SK-N-SH treated with all-trans-retinoic acid at 6 μM for 48 hours (cell line): ENCODE results near the gene PTGER3.

Experiments used
- ATAC-seq: fragments of 200-7000 bp; cut with Tn5 transposase; 3 replicates; pipeline ENCODE4 v1.9.1; 2020; ENCODE audit warnings: mild to moderate bottlenecking, moderate library complexity
- ARNTL ChIP-seq: fragments of 450-650 bp; formaldehyde crosslinking; IDR thresholded peaks from 2 replicates; pipeline ENCODE4 v1.5.0; 2020; ENCODE audit warnings: low read depth, mild to moderate bottlenecking, moderate library complexity, borderline replicate concordance
- BACH2 ChIP-seq: fragments of 250-450 bp; sonication (Bioruptor Pico); IDR thresholded peaks from 2 replicates; pipeline ENCODE4 v1.9.0; 2021; ENCODE audit warnings: mild to moderate bottlenecking, borderline replicate concordance
- CREB5 ChIP-seq: fragments of 250-450 bp; sonication (Bioruptor Pico); IDR thresholded peaks from 2 replicates; pipeline ENCODE4 v1.5.1; 2020; ENCODE audit warnings: low read depth, mild to moderate bottlenecking, moderate library complexity
- CSDC2 ChIP-seq: fragments of 250-450 bp; sonication (Bioruptor Pico); IDR thresholded peaks from 2 replicates; pipeline ENCODE4 v1.5.0; 2020; ENCODE audit warnings: mild to moderate bottlenecking, moderate library complexity
- CSRNP3 ChIP-seq: fragments of 250-450 bp; sonication (Bioruptor Pico); IDR thresholded peaks from 2 replicates; pipeline ENCODE4 v1.5.1; 2021; ENCODE audit warnings: mild to moderate bottlenecking, moderate library complexity
- ESRRG ChIP-seq: fragments of 250-450 bp; sonication (Bioruptor Pico); IDR thresholded peaks from 2 replicates; pipeline ENCODE4 v1.6.1; 2021; ENCODE audit warnings: mild to moderate bottlenecking
- GLIS3 ChIP-seq: fragments of 250-450 bp; sonication (Bioruptor Pico); IDR thresholded peaks from 2 replicates; pipeline ENCODE4 v1.5.0; 2020; ENCODE audit warnings: mild to moderate bottlenecking, moderate library complexity
- ISL1 ChIP-seq: fragments of 250-450 bp; sonication (Bioruptor Pico); IDR thresholded peaks from 2 replicates; pipeline ENCODE4 v2.1.2; 2022; ENCODE audit warnings: mild to moderate bottlenecking, moderate library complexity
- OSR1 ChIP-seq: fragments of 250-450 bp; sonication (Bioruptor Pico); IDR thresholded peaks from 2 replicates; pipeline ENCODE4 v1.8.0; 2022; ENCODE audit warnings: moderate library complexity, mild to moderate bottlenecking, inconsistent platforms
- POU6F1 ChIP-seq: fragments of 250-450 bp; sonication (Bioruptor Pico); IDR thresholded peaks from 2 replicates; pipeline ENCODE4 v1.8.0; 2021; ENCODE audit warnings: low read depth, mild to moderate bottlenecking, moderate library complexity, borderline replicate concordance
- PPARA ChIP-seq: fragments of 250-450 bp; sonication (Bioruptor Pico); IDR thresholded peaks from 2 replicates; pipeline ENCODE4 v1.5.0; 2020; ENCODE audit warnings: mild to moderate bottlenecking, borderline replicate concordance
- RARB ChIP-seq: fragments of 250-450 bp; sonication (Bioruptor Pico); IDR thresholded peaks from 2 replicates; pipeline ENCODE4 v1.8.0; 2021; ENCODE audit warnings: mild to moderate bottlenecking, moderate library complexity
- SNAI2 ChIP-seq: fragments of 250-450 bp; sonication (Bioruptor Pico); IDR thresholded peaks from 2 replicates; pipeline ENCODE4 v1.5.0; 2020; ENCODE audit warnings: mild to moderate bottlenecking, moderate library complexity
- TCF4 ChIP-seq: fragments of 250-450 bp; sonication (Bioruptor Pico); IDR thresholded peaks from 2 replicates; pipeline ENCODE4 v1.8.0; 2021; ENCODE audit warnings: mild to moderate bottlenecking, moderate library complexity, borderline replicate concordance
- TOX ChIP-seq: fragments of 250-450 bp; sonication (Bioruptor Pico); IDR thresholded peaks from 2 replicates; pipeline ENCODE4 v1.8.0; 2021; ENCODE audit warnings: mild to moderate bottlenecking, moderate library complexity, borderline replicate concordance
- ZC3H10 ChIP-seq: fragments of 250-450 bp; sonication (Bioruptor Pico); IDR thresholded peaks from 2 replicates; pipeline ENCODE4 v1.5.1; 2021; ENCODE audit warnings: mild to moderate bottlenecking, moderate library complexity
- ZFP3 ChIP-seq: fragments of 250-450 bp; sonication (Bioruptor Pico); IDR thresholded peaks from 2 replicates; pipeline ENCODE4 v1.5.0; 2020; ENCODE audit warnings: mild to moderate bottlenecking, moderate library complexity
- ZFP30 ChIP-seq: fragments of 450-650 bp; formaldehyde crosslinking; IDR thresholded peaks from 2 replicates; pipeline ENCODE4 v1.5.0; 2022; ENCODE audit warnings: mild to moderate bottlenecking, moderate library complexity
- ZNF565 ChIP-seq: fragments of 450-650 bp; formaldehyde crosslinking; conservative IDR thresholded peaks from 2 replicates; pipeline ENCODE4 v1.5.0; 2020; ENCODE audit warnings: low read depth, mild to moderate bottlenecking, moderate library complexity
- ZNF70 ChIP-seq: fragments of 450-650 bp; formaldehyde crosslinking; IDR thresholded peaks from 2 replicates; pipeline ENCODE4 v1.5.0; 2020; ENCODE audit warnings: mild to moderate bottlenecking, moderate library complexity
- ZNF8 ChIP-seq: fragments of 450-650 bp; formaldehyde crosslinking; IDR thresholded peaks from 2 replicates; pipeline ENCODE4 v1.5.0; 2020; ENCODE audit warnings: mild to moderate bottlenecking, moderate library complexity
- TF ChIP-seq, protein P1 (sequence below): fragments of 250-450 bp; sonication (Bioruptor Pico); IDR thresholded peaks from 2 replicates; pipeline ENCODE4 v1.5.0; 2020; ENCODE audit warnings: mild to moderate bottlenecking, moderate library complexity
- TF ChIP-seq, protein P2 (sequence below): fragments of 250-450 bp; sonication (Bioruptor Pico); IDR thresholded peaks from 2 replicates; pipeline ENCODE4 v1.8.0; 2020; ENCODE audit warnings: mild to moderate bottlenecking, moderate library complexity, borderline replicate concordance

PTGER3 gene

DNA sequence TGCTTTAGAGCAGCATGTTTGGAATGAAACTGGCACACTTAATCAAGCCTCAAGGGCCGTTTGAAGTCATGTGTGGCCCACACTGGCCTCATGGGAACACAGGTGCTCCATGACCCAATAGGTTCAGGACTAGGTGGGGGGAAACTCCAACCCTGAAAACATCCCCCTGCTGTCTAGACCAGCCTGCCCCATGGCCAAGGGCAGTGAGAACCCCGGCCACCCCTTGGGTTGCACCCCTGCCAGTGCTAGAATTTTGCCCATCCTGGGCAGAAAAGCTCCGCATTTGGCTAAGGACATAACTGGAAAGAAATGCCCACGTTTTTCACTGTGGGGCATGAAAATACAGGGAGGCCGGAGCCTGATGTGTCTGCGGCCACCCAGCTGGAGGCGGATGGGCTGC lies 6.1 kb upstream of the PTGER3 start (continued):
- TF ChIP-seq, protein P1, sequence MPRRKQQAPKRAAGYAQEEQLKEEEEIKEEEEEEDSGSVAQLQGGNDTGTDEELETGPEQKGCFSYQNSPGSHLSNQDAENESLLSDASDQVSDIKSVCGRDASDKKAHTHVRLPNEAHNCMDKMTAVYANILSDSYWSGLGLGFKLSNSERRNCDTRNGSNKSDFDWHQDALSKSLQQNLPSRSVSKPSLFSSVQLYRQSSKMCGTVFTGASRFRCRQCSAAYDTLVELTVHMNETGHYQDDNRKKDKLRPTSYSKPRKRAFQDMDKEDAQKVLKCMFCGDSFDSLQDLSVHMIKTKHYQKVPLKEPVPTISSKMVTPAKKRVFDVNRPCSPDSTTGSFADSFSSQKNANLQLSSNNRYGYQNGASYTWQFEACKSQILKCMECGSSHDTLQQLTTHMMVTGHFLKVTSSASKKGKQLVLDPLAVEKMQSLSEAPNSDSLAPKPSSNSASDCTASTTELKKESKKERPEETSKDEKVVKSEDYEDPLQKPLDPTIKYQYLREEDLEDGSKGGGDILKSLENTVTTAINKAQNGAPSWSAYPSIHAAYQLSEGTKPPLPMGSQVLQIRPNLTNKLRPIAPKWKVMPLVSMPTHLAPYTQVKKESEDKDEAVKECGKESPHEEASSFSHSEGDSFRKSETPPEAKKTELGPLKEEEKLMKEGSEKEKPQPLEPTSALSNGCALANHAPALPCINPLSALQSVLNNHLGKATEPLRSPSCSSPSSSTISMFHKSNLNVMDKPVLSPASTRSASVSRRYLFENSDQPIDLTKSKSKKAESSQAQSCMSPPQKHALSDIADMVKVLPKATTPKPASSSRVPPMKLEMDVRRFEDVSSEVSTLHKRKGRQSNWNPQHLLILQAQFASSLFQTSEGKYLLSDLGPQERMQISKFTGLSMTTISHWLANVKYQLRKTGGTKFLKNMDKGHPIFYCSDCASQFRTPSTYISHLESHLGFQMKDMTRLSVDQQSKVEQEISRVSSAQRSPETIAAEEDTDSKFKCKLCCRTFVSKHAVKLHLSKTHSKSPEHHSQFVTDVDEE (CRISPR knock-in tag): no peak
- TF ChIP-seq POU6F1 (CRISPR knock-in tag) (no peak), CSDC2 (no peak), ISL1 (CRISPR knock-in tag) (no peak), ARNTL (CRISPR knock-in tag) (no peak), ESRRG (CRISPR knock-in tag) (no peak), ZFP3 (CRISPR knock-in tag) (no peak)

GRCh38 chr1:71053146-71053545 lies 5.5 kb upstream of the PTGER3 start:
- TF ChIP-seq BACH2 (CRISPR knock-in tag) (no peak), RARB (CRISPR knock-in tag) (no peak), ISL1 (CRISPR knock-in tag) (no peak), ZNF70 (CRISPR knock-in tag) (no peak), SNAI2 (no peak), ESRRG (CRISPR knock-in tag) (no peak), GLIS3 (no peak), ARNTL (CRISPR knock-in tag) (no peak), ZNF8 (CRISPR knock-in tag) (no peak), PPARA (CRISPR knock-in tag) (no peak), CREB5 (CRISPR knock-in tag) (no peak), ZFP30 (no peak), ZFP3 (CRISPR knock-in tag) (no peak), TCF4 (no peak), OSR1 (CRISPR knock-in tag) (no peak), TOX (CRISPR knock-in tag) (no peak), ZC3H10 (CRISPR knock-in tag) (no peak), POU6F1 (CRISPR knock-in tag) (no peak)
- TF ChIP-seq, protein P1 (CRISPR knock-in tag): no peak
- no peak for ATAC-seq

DNA sequence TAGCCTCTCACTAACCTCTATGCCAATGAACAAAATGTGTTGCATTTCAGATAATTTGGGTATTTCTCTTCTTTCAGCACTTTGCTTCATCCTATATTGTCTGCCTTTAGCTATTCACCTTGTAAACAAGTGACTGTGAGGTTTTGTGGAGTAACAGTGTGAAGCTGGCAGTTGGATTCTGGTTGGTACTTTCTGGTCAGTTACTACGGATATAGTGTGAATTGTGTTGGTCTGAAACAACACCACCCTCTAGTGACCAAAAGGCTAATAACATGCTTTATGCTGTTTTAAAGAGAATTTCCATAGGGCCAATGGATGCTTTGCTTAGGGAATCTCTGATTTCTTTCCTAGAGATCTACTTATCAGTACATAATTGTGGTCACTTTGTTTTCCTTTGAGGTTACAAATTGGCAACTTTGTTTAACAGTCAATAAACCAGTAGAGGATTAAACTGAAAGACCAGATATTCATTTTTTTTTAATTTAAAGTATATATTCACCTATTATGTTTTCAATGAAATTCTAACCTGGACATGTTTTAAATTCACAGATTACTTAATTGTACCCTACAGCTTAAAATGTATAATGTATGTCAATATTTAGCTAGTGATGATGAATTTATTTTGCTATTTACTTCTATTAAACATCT lies 2.5 kb upstream of the PTGER3 start:
- peak; percentile 74 for ATAC-seq
- TF ChIP-seq TCF4: no peak
- no peak for TF ChIP-seq ZNF565 (CRISPR knock-in tag)
- no peak for TF ChIP-seq ZFP3 (CRISPR knock-in tag)
- no peak for TF ChIP-seq ZNF70 (CRISPR knock-in tag)
- TF ChIP-seq, protein P2, sequence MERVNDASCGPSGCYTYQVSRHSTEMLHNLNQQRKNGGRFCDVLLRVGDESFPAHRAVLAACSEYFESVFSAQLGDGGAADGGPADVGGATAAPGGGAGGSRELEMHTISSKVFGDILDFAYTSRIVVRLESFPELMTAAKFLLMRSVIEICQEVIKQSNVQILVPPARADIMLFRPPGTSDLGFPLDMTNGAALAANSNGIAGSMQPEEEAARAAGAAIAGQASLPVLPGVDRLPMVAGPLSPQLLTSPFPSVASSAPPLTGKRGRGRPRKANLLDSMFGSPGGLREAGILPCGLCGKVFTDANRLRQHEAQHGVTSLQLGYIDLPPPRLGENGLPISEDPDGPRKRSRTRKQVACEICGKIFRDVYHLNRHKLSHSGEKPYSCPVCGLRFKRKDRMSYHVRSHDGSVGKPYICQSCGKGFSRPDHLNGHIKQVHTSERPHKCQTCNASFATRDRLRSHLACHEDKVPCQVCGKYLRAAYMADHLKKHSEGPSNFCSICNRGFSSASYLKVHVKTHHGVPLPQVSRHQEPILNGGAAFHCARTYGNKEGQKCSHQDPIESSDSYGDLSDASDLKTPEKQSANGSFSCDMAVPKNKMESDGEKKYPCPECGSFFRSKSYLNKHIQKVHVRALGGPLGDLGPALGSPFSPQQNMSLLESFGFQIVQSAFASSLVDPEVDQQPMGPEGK (CRISPR knock-in tag): no peak
- TF ChIP-seq CSRNP3 (CRISPR knock-in tag): no peak
- TF ChIP-seq ZFP30: no peak
- no peak for TF ChIP-seq ZC3H10 (CRISPR knock-in tag)
- TF ChIP-seq RARB (CRISPR knock-in tag): no peak
- TF ChIP-seq TOX (CRISPR knock-in tag): no peak
